Measurements from ENCODE around the gene GPR75.
"Not testable (repeated sequence)": the region's sequence is repeated elsewhere in the genome, so short reads cannot be mapped to it uniquely, and the experiment has no call there.

The GPR75 gene

GRCh38 chr2:53851052-53851757, 8.6 kb downstream of the GPR75 start:
- not testable (repeated sequence) for DNase-seq

DNA sequence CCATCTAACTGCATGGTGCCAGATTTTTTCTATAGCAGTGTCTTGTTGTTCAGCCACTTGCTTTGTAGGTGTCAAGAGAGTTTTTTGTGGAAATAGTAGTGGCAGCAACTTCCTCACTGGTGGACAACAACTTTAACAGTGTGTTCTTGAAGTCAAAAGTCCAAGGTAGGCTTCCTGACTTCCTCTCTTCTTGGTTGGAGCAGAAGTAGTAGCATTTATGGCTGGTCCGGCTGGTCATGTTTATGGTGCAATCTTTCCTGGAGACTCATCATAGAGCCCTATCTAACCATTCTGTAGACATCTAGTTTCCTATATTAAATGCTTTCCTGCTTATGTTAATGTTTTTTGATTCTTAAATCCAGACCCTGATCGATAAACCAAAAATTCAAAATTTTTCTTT, 11.7 kb downstream of the GPR75 start:
- no peak for DNase-seq

- DNase-seq: no peak
These were observed 16.2 kb downstream of the GPR75 start for GRCh38 chr2:53843595-53843994.

GRCh38 chr2:53842891-53843290, 16.9 kb downstream of the GPR75 start:
- DNase-seq: no peak

DNA sequence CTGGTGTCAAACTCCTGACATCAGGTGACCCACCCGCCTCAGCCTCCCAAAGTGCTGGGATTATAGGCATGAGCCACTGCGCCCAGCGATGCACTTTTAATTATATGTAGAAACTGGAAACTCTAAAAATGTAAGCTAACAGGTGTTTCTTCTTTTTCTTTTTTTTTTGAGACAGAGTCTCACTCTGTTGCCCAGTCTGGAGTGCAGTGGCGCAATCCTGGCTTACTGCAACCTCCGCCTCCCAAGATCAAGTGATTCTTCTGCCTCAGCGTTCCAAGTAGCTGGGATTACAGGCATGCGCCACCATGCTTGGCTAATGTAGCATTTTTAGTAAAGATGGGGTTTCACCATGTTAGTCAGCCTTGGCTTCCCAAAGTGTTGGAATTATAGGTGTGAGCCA, 18.1 kb downstream of the GPR75 start:
- DNase-seq: not testable (repeated sequence)

DNA sequence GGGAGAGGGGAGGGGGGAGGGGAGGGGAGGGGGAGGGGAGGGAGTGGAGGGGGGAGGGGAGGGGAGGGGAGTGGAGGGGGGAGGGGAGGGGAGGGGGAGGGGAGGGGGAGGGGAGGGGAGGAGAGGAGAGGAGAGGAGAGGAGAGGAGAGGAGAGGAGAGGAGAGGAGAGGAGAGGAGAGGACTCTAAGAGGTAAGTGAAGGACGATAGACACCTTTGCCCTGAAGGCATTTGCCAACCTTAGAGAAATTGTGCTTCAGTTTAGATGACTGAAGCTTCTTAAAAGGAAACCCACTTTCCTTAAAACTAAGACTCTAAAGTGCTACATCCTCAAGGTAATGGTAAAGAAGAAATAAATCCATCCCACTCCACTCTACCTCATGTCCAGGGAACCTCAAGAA, 19.2 kb downstream of the GPR75 start:
- no peak for DNase-seq

- not testable (repeated sequence) for DNase-seq
These were observed 29.8 kb downstream of the GPR75 start for GRCh38 chr2:53829980-53830290.

DNA sequence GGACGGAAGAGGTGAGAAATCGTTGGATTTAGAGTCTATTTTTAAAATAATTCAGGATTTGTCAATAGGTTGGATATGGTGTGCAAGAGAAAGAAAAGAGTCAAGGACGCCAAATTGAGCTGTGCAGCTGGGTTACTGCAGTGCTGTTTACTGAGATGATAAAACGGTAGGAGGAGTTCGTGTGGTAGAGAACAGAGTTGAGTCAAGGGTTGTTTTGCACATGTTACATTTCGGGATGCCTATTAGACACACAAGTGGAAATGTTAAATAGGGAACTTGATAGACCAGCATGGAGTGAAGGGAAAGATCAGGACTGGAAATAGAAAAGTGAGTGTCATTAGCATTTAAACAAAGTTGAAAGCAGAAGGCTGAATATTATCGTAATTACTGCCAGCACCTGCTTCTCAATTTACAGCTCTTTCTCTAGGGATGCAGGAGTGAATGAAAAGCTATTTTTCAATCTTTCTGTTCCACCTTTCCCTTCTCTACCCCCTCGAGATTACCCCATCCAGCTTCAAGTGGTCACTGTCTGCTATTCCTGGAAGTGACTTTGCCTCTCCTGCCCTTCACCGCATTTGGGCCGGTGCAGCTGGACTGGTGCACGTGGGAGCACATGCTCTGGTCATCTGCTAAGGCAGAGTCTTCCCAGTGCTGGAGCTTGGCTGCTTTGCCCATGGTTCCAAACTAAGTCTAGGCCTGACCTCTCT, 30.3 kb downstream of the GPR75 start:
- DNase-seq: no peak

DNA sequence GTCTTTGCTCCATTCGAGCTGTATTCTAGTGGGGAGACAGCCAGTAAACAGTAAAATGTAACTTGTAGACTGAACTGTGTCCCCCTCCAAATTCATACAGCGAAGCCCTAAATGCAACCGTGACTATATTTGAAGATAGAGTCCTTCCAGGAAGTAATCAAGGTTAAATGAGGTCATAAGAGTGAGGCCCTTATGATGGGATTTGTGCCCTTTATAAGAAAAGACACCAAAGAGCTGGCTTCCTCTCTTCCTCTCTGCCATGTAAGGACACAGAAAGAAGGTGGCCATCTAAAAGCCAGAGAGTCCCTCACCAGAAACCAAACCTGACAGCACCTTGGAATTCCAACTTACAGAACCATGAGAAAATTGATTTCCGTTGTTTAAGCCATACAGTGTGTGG, 31.4 kb downstream of the GPR75 start:
- no peak for DNase-seq

DNA sequence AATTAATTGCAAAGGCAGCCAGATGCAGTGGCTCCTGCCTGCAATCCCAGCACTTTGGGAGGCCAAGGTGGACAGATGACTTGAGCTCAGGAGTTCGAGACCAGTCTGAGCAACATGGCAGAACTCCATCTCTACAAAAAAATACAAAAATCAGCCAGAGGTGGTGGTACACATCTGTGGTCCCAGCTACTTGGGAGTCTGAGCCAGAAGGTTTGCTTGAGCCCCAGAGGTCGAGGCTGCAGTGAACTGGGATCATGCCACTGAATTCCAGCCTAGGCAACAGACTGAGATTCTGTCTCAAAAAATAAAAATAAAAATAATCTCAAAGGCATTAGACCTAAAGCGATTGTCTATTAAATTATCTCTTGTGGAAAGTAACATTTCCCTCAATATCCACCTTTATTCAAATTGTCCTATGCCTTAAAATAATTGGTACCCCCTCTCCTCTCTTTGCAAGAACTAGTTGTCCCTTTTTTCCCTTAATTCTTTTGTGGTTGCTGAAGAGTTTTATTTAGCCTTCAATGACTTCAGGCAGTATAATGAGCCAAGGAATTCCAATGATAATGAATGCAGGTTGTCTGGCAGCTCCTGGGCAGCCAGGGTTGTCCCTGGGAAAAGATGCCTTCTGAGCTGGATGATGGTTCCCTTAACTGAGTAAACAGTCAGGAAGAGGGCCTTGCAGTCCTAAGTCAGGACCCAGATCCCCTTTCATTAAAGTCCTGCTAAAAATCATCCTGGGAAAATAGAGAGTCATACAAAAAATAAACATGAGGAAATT, 32.2 kb downstream of the GPR75 start:
- no peak for DNase-seq

DNA sequence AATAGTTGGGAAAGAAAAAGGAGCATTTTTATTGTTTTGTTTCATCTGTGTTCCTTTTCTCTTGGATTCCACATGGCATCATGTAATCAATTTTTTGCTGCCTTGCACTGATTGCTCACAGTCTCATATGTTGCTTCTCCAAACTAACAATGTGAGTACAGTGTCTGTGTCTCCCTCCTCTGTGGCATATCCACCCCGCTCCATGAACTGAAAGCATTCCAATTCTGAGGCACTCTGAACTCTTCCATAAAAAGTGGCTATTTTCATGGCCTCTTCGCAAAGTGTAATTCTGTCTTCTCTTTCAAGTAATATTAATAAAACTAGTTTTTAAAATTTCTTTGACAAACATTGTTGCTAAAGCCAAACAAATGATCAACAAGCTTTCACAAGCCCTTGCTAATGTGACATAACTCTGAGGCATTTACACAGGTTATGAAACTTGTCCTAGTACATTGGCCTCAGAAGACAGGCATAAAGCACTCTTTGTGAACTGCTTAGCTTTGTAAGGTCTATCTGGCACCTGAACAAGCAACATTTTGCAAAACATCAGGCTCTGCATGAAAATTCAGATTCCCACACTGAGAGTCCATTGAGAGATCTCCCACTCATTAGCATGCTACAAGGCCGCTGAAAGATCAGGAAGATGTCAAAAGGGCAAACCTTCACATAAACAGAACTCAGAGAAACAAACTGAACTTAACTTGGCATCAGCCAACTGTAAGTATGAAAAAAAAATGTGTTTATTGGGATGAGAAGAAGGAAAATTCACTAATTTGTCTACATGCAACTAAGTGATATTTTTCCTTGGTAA, 33.0 kb downstream of the GPR75 start:
- no peak for DNase-seq

- DNase-seq: no peak
These were observed 33.7 kb downstream of the GPR75 start for GRCh38 chr2:53826030-53826410.

DNA sequence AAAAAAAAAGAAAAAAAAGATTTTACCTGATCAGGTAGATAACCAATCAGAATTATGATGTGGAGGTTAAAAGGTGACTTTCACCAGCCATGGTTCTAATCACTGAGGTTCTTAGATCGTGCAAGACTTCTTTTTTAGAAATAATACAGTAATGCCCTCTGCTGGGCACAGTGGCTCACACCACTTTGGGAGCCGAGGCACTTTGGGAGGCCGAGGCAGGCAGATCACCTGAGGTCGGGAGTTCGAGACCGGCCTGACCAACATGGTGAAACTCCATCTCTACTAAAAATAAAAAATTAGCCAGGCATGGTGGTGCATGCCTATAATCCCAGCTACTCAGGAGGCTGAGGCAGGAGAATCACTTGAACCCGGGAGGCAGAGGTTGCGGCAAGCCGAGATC, 36.1 kb downstream of the GPR75 start:
- DNase-seq: not testable (repeated sequence)

- no peak for DNase-seq
These were observed 38.0 kb downstream of the GPR75 start for GRCh38 chr2:53821810-53822209.

- DNase-seq: no peak
These were observed 39.1 kb downstream of the GPR75 start for GRCh38 chr2:53820711-53821110.

DNA sequence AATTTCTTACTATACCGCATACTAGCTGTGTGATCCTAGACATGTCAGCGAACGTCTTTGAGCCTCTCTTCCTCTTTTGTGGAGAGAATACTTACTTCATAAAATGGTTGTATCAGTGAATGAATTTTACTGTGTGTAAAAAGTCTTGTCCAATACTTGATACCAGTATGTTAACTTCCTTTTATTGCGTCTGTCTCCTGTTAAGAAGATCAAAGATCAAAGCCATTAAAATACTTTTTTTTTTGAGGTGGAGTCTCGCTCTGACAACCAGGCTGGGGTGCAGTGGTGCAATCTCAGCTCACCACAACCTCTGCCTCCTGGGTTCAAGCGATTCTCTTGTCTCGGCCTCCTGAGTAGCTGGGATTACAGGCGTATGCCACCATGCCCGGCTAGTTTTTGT, 39.7 kb downstream of the GPR75 start:
- no peak for DNase-seq

DNA sequence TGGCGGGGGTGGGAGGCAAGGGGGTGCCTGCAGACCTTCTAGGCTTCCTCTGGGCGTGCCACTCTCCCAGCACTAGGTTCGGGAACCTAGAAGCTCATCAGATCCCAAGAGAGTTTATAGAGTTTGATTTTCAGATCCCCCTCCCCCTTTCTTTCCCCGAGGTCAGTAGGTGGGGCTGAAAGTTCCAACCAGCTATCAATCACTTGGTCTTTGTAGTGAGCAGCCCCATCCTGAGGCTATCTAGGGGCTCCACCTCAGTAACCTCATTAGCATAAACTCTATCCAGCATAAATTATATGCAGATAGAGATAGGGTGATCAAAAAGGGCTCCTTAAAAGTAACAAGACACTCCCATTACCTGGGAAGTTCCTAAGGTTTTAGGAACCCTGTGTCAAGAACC, 40.1 kb downstream of the GPR75 start:
- no peak for DNase-seq

GRCh38 chr2:53818854-53819435, 40.8 kb downstream of the GPR75 start:
- no peak for DNase-seq

DNA sequence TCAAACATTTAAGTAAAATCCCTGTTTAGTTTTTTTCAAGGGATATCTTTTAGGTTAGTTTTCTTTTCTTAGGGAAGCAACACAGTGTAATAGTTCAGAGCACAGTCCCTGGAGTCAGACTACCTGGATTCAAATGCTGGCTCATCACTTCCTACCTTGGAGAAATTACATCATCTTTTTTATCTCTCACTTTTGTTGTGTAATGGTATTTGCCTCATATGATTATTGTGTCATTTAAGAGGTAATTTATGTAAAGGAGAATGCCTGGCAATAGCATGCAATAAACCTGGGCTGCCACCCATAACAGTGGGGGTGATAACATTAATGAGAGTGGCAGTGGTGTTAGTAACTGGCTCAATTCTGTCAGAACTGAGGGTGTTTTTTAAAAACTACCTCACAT, 46.6 kb downstream of the GPR75 start:
- no peak for DNase-seq

DNA sequence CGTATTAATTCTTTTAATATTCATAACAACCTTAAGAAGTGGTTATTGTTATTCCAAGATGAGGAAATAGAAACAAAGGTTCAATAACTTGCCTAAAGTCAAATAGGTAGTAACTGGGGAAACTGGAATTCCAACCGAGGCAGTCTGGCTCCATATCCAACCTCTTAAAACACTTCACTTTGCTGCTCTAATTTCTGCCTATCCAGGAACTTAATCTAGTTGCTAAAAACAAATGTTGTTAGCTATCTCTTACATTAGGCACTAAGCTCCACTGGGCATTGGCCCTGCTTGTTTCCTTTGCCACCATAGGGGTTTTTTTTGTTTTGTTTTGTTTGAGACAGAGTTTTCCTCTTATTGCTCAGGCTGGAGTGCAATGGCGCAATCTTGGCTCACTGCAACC, 48.2 kb downstream of the GPR75 start:
- no peak for DNase-seq

Data from activated CD8-positive, alpha-beta memory T cell treated with anti-CD3 and anti-CD28 coated beads, Interleukin-2, amount 50 U/mL, for 4 hours (primary cell).